ENCODE measurements around the gene PEX11G.

DNA sequence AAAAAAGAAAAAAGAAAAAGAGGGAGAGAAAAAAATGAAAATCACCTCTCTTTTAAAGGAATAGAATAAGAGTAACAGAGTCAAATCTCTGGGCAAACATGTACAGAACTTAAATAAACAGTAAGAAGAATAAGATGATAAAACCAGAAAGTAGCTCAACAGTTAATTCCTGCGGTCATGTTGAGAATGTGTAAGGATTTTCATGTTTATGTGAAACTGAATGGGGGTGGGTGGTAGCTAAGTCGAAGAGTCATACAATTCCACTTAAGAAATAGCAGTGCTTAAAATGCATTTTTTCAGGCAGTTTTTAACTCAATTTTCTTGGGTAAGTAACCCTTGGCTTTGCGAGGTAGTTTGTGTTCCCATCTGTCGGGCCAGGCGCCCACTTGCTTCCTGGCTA is 60.9 kb downstream of the PEX11G start:
- TF ChIP-seq, protein P1, sequence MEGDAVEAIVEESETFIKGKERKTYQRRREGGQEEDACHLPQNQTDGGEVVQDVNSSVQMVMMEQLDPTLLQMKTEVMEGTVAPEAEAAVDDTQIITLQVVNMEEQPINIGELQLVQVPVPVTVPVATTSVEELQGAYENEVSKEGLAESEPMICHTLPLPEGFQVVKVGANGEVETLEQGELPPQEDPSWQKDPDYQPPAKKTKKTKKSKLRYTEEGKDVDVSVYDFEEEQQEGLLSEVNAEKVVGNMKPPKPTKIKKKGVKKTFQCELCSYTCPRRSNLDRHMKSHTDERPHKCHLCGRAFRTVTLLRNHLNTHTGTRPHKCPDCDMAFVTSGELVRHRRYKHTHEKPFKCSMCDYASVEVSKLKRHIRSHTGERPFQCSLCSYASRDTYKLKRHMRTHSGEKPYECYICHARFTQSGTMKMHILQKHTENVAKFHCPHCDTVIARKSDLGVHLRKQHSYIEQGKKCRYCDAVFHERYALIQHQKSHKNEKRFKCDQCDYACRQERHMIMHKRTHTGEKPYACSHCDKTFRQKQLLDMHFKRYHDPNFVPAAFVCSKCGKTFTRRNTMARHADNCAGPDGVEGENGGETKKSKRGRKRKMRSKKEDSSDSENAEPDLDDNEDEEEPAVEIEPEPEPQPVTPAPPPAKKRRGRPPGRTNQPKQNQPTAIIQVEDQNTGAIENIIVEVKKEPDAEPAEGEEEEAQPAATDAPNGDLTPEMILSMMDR (IDR thresholded peaks at IDR 0.05) = no peak
- no peak for TF ChIP-seq POLR2A (IDR thresholded peaks at IDR 0.05)
